DMS153 treated with DMSO at 0.1 percent for 48 hours (cell line): Measurements from ENCODE around the gene FCN2.

Source experiments
- DNase-seq: peaks from one replicate; lab custom pipeline; 2025; ENCODE audit not compliant: unreplicated experiment; lab: John Stamatoyannopoulos, UW

The FCN2 gene

GRCh38 chr9:134929193-134930158 lies 48.9 kb downstream of the FCN2 start:
- no peak for DNase-seq

DNA sequence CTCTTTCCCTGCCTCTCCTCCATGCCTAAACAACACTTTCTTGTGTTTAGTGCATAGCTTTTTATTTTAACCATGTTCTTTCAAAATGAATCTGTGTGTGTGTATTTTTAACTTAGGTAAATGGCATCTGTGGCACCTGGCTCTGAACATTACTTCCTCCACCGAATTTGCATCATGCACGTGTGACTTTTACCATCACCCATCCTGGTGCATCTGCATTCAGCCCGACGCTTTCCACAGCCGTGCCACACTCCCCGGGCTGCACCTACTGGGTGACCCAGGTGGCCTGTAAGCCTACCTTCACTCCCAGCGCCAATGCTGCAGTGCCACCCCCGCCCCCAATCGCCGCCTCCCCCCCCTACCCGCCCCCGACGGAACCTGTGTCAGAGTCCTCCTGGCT lies 49.8 kb downstream of the FCN2 start:
- no peak for DNase-seq

DNA sequence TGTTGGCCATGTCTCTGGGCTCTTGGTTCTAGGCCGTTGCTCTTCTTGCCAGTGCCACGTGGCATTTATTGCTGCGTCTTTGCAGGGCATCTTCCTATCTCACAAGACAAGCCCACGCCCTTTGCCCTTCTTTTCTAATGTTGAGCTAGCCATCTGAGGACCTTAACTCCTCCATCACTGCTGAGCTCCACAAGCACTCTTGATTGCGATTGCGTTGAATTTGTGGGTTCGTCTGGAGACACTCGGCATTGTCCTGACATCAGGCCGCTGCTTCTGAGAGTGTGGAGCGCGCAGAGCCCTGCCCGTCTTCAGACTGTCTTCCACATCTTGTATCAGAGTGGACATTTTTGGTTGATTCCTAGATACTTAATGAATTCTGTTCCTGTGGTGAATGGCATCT lies 51.6 kb downstream of the FCN2 start:
- no peak for DNase-seq

GRCh38 chr9:134932606-134933005 lies 52.0 kb downstream of the FCN2 start:
- no peak for DNase-seq

- no peak for DNase-seq
Observed at GRCh38 chr9:134933076-134933659, 52.6 kb downstream of the FCN2 start.

DNA sequence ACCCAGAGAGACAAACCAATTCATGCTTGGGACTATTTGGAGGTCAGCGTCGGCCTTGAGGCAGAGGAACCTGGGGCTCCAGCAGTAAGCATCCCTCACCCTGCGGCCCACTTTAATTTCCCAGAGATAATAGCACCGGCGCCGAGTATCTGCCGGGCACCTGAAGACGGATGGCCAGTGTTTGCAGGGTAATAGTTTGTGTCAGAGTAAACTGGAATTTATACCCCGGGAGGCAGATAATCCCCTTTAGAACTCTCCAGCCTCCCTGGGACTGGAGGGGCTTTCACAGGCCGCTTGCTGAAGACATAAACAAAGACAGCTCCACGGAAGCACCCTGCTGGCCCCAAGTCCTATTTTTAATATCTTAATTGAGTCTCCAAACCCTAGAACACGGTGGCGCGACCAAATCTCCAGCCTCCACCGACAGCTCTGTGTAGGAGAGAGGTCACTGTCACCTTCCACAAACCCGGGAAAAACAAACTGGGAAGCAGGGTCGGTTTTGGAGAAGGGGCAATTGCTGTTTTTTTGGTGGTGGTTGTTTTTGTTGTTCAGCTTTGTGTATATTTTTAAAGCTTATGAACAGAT lies 54.5 kb downstream of the FCN2 start:
- no peak for DNase-seq

DNA sequence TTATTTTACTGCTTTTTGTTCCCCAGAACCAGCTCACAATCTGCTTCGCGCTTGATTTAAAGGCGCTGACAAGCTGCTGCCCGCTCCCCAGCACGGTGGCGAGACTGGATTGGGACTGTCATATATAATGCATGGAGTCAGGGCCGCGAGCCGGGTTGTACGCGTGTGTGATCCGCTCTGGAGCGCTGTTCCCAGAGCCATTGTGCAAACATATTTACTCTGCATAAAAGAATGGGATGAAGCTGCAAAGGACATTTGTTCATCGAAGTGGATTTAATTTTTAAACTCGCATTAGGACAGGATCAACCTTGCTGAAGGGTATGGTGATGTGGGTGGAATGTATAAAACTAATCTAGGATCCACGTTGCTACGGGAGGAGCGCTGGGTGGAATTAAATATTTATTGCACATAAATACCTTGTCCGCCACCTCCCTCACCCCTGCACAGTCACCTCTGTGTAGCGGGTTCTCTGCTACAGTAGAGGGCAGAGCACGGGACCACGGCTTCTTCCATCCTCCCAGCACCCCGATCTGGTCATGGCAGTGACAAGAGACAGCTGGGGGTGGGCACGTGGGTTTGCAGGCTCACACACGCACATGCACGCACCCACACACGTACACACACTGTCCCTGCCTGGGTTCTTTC lies 55.2 kb downstream of the FCN2 start:
- DNase-seq: no peak

GRCh38 chr9:134936346-134937163 lies 55.9 kb downstream of the FCN2 start:
- DNase-seq: no peak
